ENCODE measurements around the gene UBN1. TPM values are rescaled to one million over a fixed set of nuclear protein-coding genes. Genes with fewer than 3 reads are reported as not detected.
A peak's percentile ranks its signal among the peaks of the same experiment; 100 is the strongest.

UBN1 gene
- total RNA-seq, 1 experiment from 2014 or later = 21.4 TPM

GRCh38 chr16:4871071-4871470 lies 23.8 kb downstream of the UBN1 start:
- DNase-seq = no peak
- POLR2A ChIA-PET (ENCODE audit: unreplicated experiment) = no interaction called here
- intact Hi-C loops (cut with micrococcal nuclease) = no loop called here

GRCh38 chr16:4873091-4873490 lies 25.8 kb downstream of the UBN1 start:
- Histone ChIP-seq H3K9ac (ENCODE audit: low read length) (no peak overlapping the region), H4K20me1 (ENCODE audit: low read length) (no peaks in the 10 kb centered on the region), H3K9me2 (replicated peaks; ENCODE audit: low read length) (no peaks in the 10 kb centered on the region), H3F3A (ENCODE audit: low read length, unreplicated experiment) (no peaks in the 10 kb centered on the region), H3K9me3 (ENCODE audit: low read length) (no peaks in the 10 kb centered on the region), H3K4me2 (ENCODE audit: low read length) (no peak overlapping the region), H3K27ac (ENCODE audit: low read length) (no peak overlapping the region), H2AFZ (ENCODE audit: low read length) (no peak overlapping the region), H3K27me3 (ENCODE audit: low read length) (no peaks in the 10 kb centered on the region), H3K4me1 (ENCODE audit: insufficient read depth, low read length) (no peaks in the 10 kb centered on the region), H3K79me2 (ENCODE audit: low read length) (peaks cover 4% of the 10 kb centered on the region; the same call in 1 of the 2 replicates), H3K4me3 (ENCODE audit: low read length) (no peak overlapping the region), H3K36me3 (ENCODE audit: low read depth, low read length) (peaks cover 5% of the 10 kb centered on the region; the same call in 1 of the 2 replicates)
- CTCF ChIA-PET = no interaction called here
- POLR2A ChIA-PET (ENCODE audit: unreplicated experiment) = no interaction called here
- ATAC-seq (no peak), DNase-seq (no peak)
- no TSS peak for BruUV-seq (replicated peaks)
- TF ChIP-seq CTCF (conservative IDR thresholded peaks at IDR 0.05; ENCODE audit: low read depth, low read length) (no peak), EZH2 (IDR thresholded peaks at IDR 0.05; ENCODE audit: low read length, unreplicated experiment) (no peak), EZH2phosphoT487 (IDR thresholded peaks at IDR 0.05; ENCODE audit: borderline replicate concordance, low read length) (no peak)
- intact Hi-C loops (cut with micrococcal nuclease) = no loop called here

More at GRCh38 chr16:4871071-4871470, 23.8 kb downstream of the UBN1 start:
- H3F3A ChIP-seq (ENCODE audit: low read length, unreplicated experiment) = no peaks in the 10 kb centered on the region
- no peak for ATAC-seq
- no peak overlapping the region for H3K9ac ChIP-seq (ENCODE audit: low read length)
- no peak overlapping the region for H3K4me3 ChIP-seq (ENCODE audit: low read length)
- H3K79me2 ChIP-seq (ENCODE audit: low read length) = peaks cover 22% of the 10 kb centered on the region
- H3K27ac ChIP-seq (ENCODE audit: low read length) = no peak overlapping the region
- no TSS peak for BruUV-seq (replicated peaks)
- H3K9me3 ChIP-seq (ENCODE audit: low read length) = no peaks in the 10 kb centered on the region
- no peaks in the 10 kb centered on the region for H4K20me1 ChIP-seq (ENCODE audit: low read length)
- H3K36me3 ChIP-seq (ENCODE audit: low read depth, low read length) = peaks cover 5% of the 10 kb centered on the region; the same call in 1 of the 2 replicates
- H2AFZ ChIP-seq (ENCODE audit: low read length) = no peak overlapping the region
- no peaks in the 10 kb centered on the region for H3K4me1 ChIP-seq (ENCODE audit: insufficient read depth, low read length)
- H3K9me2 ChIP-seq (replicated peaks; ENCODE audit: low read length) = no peaks in the 10 kb centered on the region
- CTCF ChIA-PET = no interaction called here
- no peak overlapping the region for H3K4me2 ChIP-seq (ENCODE audit: low read length)
- no peaks in the 10 kb centered on the region for H3K27me3 ChIP-seq (ENCODE audit: low read length)
- TF ChIP-seq EZH2 (IDR thresholded peaks at IDR 0.05; ENCODE audit: low read length, unreplicated experiment) = no peak
- TF ChIP-seq CTCF (conservative IDR thresholded peaks at IDR 0.05; ENCODE audit: low read depth, low read length) = no peak
- no peak for TF ChIP-seq EZH2phosphoT487 (IDR thresholded peaks at IDR 0.05; ENCODE audit: borderline replicate concordance, low read length)

- H4K20me1 ChIP-seq (ENCODE audit: low read length) = no peaks in the 10 kb centered on the region
- no peak for ATAC-seq
- peaks cover 9% of the 10 kb centered on the region for H3K36me3 ChIP-seq (ENCODE audit: low read depth, low read length)
Observed at GRCh38 chr16:4874666-4875065, 27.4 kb downstream of the UBN1 start.

More at GRCh38 chr16:4874666-4875065, 27.4 kb downstream of the UBN1 start:
- DNase-seq = no peak
- BruUV-seq (replicated peaks) = TSS peak; percentile 31
- Histone ChIP-seq H3K9ac (ENCODE audit: low read length) (no peak overlapping the region), H3K27me3 (ENCODE audit: low read length) (no peaks in the 10 kb centered on the region), H3K27ac (ENCODE audit: low read length) (no peak overlapping the region), H3K4me2 (ENCODE audit: low read length) (no peak overlapping the region), H3K9me2 (replicated peaks; ENCODE audit: low read length) (no peaks in the 10 kb centered on the region), H2AFZ (ENCODE audit: low read length) (no peak overlapping the region), H3F3A (ENCODE audit: low read length, unreplicated experiment) (no peaks in the 10 kb centered on the region), H3K79me2 (ENCODE audit: low read length) (no peaks in the 10 kb centered on the region), H3K4me1 (ENCODE audit: insufficient read depth, low read length) (peaks cover 11% of the 10 kb centered on the region), H3K9me3 (ENCODE audit: low read length) (no peaks in the 10 kb centered on the region), H3K4me3 (ENCODE audit: low read length) (no peak overlapping the region)
- ChIA-PET POLR2A (ENCODE audit: unreplicated experiment) (no interaction called here), CTCF (no interaction called here)
- intact Hi-C loops (cut with micrococcal nuclease) = no loop called here
- TF ChIP-seq EZH2 (IDR thresholded peaks at IDR 0.05; ENCODE audit: low read length, unreplicated experiment) = no peak
- TF ChIP-seq CTCF (conservative IDR thresholded peaks at IDR 0.05; ENCODE audit: low read depth, low read length) = no peak
- no peak for TF ChIP-seq EZH2phosphoT487 (IDR thresholded peaks at IDR 0.05; ENCODE audit: borderline replicate concordance, low read length)

All from PC-3 (cell line).